HepG2 (cell line): ENCODE measurements around the gene COMMD1. TPM values are rescaled to one million over a fixed set of nuclear protein-coding genes. Genes with fewer than 3 reads are reported as not detected.

Source experiments
- CBX5 ChIP-seq: sonication (generic); formaldehyde crosslinking; IDR thresholded peaks from 2 replicates; pipeline ENCODE4 v1.4.0; 2020; ENCODE audit warnings: missing genetic modification reagents, borderline replicate concordance
- EHMT2 ChIP-seq: fragments of 200-600 bp; sonication (generic); IDR thresholded peaks from 2 replicates; pipeline ENCODE4 v1.7.0; 2017; ENCODE audit warnings: antibody characterized with exemption, low read depth, low read length, borderline replicate concordance
- NFRKB ChIP-seq: fragments of 450-650 bp; IDR thresholded peaks from 2 replicates; pipeline ENCODE4 v1.6.1; 2017
- NR2C2 ChIP-seq: sonication (generic); formaldehyde crosslinking; IDR thresholded peaks from 2 replicates; pipeline ENCODE4 v1.4.0; 2020; ENCODE audit warnings: missing genetic modification reagents, mild to moderate bottlenecking, moderate library complexity, borderline replicate concordance
- PHF5A ChIP-seq: IDR thresholded peaks from one replicate; pipeline ENCODE4 v1.6.1; 2018; ENCODE audit warnings: low read depth, missing genetic modification reagents; ENCODE audit not compliant: unreplicated experiment
- PTBP1 ChIP-seq: fragments of 200-400 bp; formaldehyde crosslinking; IDR thresholded peaks from 2 replicates; pipeline ENCODE4 v1.6.1; 2018; ENCODE audit warnings: low read length, low read depth; ENCODE audit not compliant: poor library complexity, severe bottlenecking
- RXRB ChIP-seq: IDR thresholded peaks from 2 replicates; pipeline ENCODE4 v1.6.1; 2016; ENCODE audit warnings: borderline replicate concordance, missing genetic modification reagents, missing compliant biosample characterization
- SAP130 ChIP-seq: IDR thresholded peaks from 2 replicates; pipeline ENCODE4 v1.6.1; 2016; ENCODE audit warnings: low read depth
- SATB2 ChIP-seq: sonication (generic); formaldehyde crosslinking; IDR thresholded peaks from 2 replicates; pipeline ENCODE4 v1.5.0; 2020; ENCODE audit warnings: missing genetic modification reagents
- SP1 ChIP-seq, 2 experiments: fragments of 450-650 bp in 1 of 2; sonication (generic) in 1 of 2; formaldehyde crosslinking in 1 of 2; IDR thresholded peaks; 2 replicates each; pipeline versions ENCODE4 v1.4.0 to v1.6.1; 2016 to 2020; ENCODE audit warnings: missing genetic modification reagents in 1 of 2
- ZMYM3 ChIP-seq: sonication (generic); formaldehyde crosslinking; IDR thresholded peaks from 2 replicates; pipeline ENCODE4 v1.5.1; 2020; ENCODE audit warnings: mild to moderate bottlenecking, missing genetic modification reagents
- ZNF260 ChIP-seq: sonication (generic); formaldehyde crosslinking; IDR thresholded peaks from 2 replicates; pipeline ENCODE4 v1.4.0; 2020; ENCODE audit warnings: missing genetic modification reagents, low read depth, mild to moderate bottlenecking, borderline replicate concordance
- ZNF484 ChIP-seq: sonication (generic); formaldehyde crosslinking; IDR thresholded peaks from 2 replicates; pipeline ENCODE4 v1.5.1; 2020; ENCODE audit warnings: mild to moderate bottlenecking, low read depth, missing genetic modification reagents, borderline replicate concordance
- ZNF549 ChIP-seq: sonication (generic); formaldehyde crosslinking; IDR thresholded peaks from 2 replicates; pipeline ENCODE4 v1.5.0; 2020; ENCODE audit warnings: missing genetic modification reagents
- ZNF577 ChIP-seq: sonication (generic); formaldehyde crosslinking; IDR thresholded peaks from 2 replicates; pipeline ENCODE4 v1.4.0; 2020; ENCODE audit warnings: mild to moderate bottlenecking, low read depth, missing genetic modification reagents, borderline replicate concordance
- ZNF660 ChIP-seq: sonication (generic); formaldehyde crosslinking; IDR thresholded peaks from 2 replicates; pipeline ENCODE4 v1.5.1; 2020; ENCODE audit warnings: mild to moderate bottlenecking, low read depth, missing genetic modification reagents, borderline replicate concordance
- polyA plus RNA-seq, 8 experiments: library from polyadenylated mRNA; depleted of rRNA in 3 of 8; stranded (reverse) in 7 of 8; unstranded in 1 of 8; fragments of >200 nt; fragmentation: Illumina TruSeq in 4 of 8; extraction: Trizol in 4 of 8; gene quantifications; 2 replicates each; pipeline versions ENCODE4 v1.2.1 to v1.2.3, GENCODE V29; 2011 to 2016; ENCODE audit warnings: low read depth in 4 of 8, missing spikeins in 1 of 8, mixed read lengths in 1 of 8; ENCODE audit not compliant: insufficient read depth in 1 of 8
- total RNA-seq, 5 experiments: library from RNA; depleted of rRNA; stranded (reverse); fragments of >200 nt; fragmentation: Illumina TruSeq; extraction: Trizol; gene quantifications; 2 replicates each; pipeline ENCODE4 v1.2.3, GENCODE V29; 2016; ENCODE audit warnings: low read depth in 1 of 5
- TF ChIP-seq, protein P1 (sequence below): sonication (generic); formaldehyde crosslinking; IDR thresholded peaks from 2 replicates; pipeline ENCODE4 v1.9.0; 2021; ENCODE audit warnings: missing genetic modification reagents, borderline replicate concordance
- TF ChIP-seq, protein P2 (sequence below): sonication (generic); formaldehyde crosslinking; IDR thresholded peaks from 2 replicates; pipeline ENCODE4 v1.4.0; 2020; ENCODE audit warnings: missing genetic modification reagents
- TF ChIP-seq, protein P3 (sequence below): sonication (generic); formaldehyde crosslinking; IDR thresholded peaks from 2 replicates; pipeline ENCODE4 v1.5.1; 2020; ENCODE audit warnings: mild to moderate bottlenecking, missing genetic modification reagents, moderate library complexity
- TF ChIP-seq, protein P4 (sequence below): sonication (generic); formaldehyde crosslinking; IDR thresholded peaks from 2 replicates; pipeline ENCODE4 v1.9.0; 2021; ENCODE audit warnings: missing genetic modification reagents, mild to moderate bottlenecking, borderline replicate concordance

COMMD1 gene
- total and polyA plus RNA-seq, 2 of the 13 experiments (the other 11 are each of a cell fraction or from before 2014, with no cell fraction given), result 25.7 to 105 TPM

DNA sequence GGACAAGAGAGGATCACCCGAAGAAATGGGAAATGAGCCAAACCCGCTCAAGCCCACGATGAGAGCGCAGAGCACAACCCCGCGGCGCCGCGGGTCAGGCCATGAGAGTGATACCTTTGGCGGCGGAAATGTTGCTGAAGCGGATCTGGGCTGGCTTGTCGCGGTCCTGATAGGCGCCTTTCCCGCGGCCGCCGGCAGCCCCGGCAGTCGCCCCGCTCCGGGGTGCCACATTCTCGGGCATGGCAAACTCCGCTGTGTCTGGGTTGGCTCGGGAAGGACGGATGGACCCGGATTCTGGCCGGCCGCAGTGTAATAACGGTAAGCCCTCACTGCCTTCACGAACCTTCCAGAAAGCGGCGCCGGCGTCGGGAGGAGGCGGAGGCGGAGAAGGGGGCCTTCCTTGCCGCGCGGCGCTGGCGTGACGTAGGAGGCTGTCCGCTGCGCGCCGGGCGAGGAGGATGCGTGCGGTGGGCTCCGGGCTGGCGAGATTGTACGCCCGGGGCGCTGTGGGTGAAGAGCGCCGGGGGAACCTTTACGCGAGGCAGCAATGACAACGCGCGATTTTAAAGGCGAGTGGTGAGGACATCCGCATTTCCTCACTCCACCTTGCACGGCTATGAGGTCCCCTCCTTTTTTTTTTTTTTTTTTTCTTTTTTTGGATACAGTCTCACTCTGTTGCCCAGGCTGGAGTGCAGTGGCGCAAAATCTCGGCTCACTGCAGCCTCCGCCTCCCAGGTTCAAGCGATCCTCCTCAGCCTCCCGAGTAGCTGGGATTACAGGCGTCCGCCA lies 17.0 kb upstream of the COMMD1 start, which contains the start of gene CCT4 (continued):
- TF ChIP-seq ZNF660 (no peak; the same call in 1 of the 2 replicates), ZNF549 (CRISPR knock-in tag) (0 out of 2 replicates have a peak, but pooled peaks have one; percentile 10), CBX5 (peak; percentile 88; the same call in 1 of the 2 replicates), ZMYM3 (CRISPR knock-in tag) (peak; percentile 84; the same call in 1 of the 2 replicates), SP1 (IDR thresholded peaks at IDR 0.05) (no peak), SP1 (CRISPR knock-in tag; IDR thresholded peaks at IDR 0.05) (peak; percentile 90), PHF5A (CRISPR knock-in tag) (peak; percentile 89), SATB2 (CRISPR knock-in tag) (peak; percentile 79; the same call in 1 of the 2 replicates), ZNF577 (CRISPR knock-in tag) (peak; percentile 67; the same call in 1 of the 2 replicates), ZNF484 (CRISPR knock-in tag) (peak; percentile 72; the same call in 1 of the 2 replicates), ZNF260 (CRISPR knock-in tag) (no peak), NR2C2 (CRISPR knock-in tag) (peak; percentile 84), EHMT2 (no peak), RXRB (CRISPR knock-in tag) (peak; percentile 68; the same call in 1 of the 2 replicates), NFRKB (peak; percentile 58; the same call in 1 of the 2 replicates), SAP130 (peak; percentile 94), PTBP1 (no peak)
- TF ChIP-seq, protein P1, sequence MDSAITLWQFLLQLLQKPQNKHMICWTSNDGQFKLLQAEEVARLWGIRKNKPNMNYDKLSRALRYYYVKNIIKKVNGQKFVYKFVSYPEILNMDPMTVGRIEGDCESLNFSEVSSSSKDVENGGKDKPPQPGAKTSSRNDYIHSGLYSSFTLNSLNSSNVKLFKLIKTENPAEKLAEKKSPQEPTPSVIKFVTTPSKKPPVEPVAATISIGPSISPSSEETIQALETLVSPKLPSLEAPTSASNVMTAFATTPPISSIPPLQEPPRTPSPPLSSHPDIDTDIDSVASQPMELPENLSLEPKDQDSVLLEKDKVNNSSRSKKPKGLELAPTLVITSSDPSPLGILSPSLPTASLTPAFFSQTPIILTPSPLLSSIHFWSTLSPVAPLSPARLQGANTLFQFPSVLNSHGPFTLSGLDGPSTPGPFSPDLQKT (CRISPR knock-in tag), result no peak
- TF ChIP-seq, protein P2, sequence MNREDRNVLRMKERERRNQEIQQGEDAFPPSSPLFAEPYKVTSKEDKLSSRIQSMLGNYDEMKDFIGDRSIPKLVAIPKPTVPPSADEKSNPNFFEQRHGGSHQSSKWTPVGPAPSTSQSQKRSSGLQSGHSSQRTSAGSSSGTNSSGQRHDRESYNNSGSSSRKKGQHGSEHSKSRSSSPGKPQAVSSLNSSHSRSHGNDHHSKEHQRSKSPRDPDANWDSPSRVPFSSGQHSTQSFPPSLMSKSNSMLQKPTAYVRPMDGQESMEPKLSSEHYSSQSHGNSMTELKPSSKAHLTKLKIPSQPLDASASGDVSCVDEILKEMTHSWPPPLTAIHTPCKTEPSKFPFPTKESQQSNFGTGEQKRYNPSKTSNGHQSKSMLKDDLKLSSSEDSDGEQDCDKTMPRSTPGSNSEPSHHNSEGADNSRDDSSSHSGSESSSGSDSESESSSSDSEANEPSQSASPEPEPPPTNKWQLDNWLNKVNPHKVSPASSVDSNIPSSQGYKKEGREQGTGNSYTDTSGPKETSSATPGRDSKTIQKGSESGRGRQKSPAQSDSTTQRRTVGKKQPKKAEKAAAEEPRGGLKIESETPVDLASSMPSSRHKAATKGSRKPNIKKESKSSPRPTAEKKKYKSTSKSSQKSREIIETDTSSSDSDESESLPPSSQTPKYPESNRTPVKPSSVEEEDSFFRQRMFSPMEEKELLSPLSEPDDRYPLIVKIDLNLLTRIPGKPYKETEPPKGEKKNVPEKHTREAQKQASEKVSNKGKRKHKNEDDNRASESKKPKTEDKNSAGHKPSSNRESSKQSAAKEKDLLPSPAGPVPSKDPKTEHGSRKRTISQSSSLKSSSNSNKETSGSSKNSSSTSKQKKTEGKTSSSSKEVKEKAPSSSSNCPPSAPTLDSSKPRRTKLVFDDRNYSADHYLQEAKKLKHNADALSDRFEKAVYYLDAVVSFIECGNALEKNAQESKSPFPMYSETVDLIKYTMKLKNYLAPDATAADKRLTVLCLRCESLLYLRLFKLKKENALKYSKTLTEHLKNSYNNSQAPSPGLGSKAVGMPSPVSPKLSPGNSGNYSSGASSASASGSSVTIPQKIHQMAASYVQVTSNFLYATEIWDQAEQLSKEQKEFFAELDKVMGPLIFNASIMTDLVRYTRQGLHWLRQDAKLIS, result no peak
- TF ChIP-seq, protein P3, sequence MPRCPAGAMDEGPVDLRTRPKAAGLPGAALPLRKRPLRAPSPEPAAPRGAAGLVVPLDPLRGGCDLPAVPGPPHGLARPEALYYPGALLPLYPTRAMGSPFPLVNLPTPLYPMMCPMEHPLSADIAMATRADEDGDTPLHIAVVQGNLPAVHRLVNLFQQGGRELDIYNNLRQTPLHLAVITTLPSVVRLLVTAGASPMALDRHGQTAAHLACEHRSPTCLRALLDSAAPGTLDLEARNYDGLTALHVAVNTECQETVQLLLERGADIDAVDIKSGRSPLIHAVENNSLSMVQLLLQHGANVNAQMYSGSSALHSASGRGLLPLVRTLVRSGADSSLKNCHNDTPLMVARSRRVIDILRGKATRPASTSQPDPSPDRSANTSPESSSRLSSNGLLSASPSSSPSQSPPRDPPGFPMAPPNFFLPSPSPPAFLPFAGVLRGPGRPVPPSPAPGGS (CRISPR knock-in tag), result peak; percentile 92
- TF ChIP-seq, protein P4, sequence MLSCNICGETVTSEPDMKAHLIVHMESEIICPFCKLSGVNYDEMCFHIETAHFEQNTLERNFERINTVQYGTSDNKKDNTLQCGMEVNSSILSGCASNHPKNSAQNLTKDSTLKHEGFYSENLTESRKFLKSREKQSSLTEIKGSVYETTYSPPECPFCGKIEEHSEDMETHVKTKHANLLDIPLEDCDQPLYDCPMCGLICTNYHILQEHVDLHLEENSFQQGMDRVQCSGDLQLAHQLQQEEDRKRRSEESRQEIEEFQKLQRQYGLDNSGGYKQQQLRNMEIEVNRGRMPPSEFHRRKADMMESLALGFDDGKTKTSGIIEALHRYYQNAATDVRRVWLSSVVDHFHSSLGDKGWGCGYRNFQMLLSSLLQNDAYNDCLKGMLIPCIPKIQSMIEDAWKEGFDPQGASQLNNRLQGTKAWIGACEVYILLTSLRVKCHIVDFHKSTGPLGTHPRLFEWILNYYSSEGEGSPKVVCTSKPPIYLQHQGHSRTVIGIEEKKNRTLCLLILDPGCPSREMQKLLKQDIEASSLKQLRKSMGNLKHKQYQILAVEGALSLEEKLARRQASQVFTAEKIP (CRISPR knock-in tag), result no peak
